Liver (tissue), 9 donors: ENCODE results near the gene IKBIP. TPM values are rescaled to one million over a fixed set of nuclear protein-coding genes. Genes with fewer than 3 reads are reported as not detected.

Experiments
- DNase-seq: peaks from one replicate; pipeline ENCODE4 v3.0.0-alpha.2; 2017; ENCODE audit warnings: low spot score
- H3K27ac ChIP-seq, 2 donors: one replicate each; pipeline ENCODE4 v1.7.0; 2013; ENCODE audit warnings: inconsistent platforms in 2 of 2, low read length in 2 of 2, control low read depth in 1 of 2, low read depth in 1 of 2, mild to moderate bottlenecking in 1 of 2
- H3K27me3 ChIP-seq, 4 donors: one replicate each; pipeline versions ENCODE4 v1.6.1 to v1.7.0; 2013; ENCODE audit warnings: low read length in 3 of 4, inconsistent platforms in 1 of 4, mild to moderate bottlenecking in 1 of 4, moderate library complexity in 1 of 4; ENCODE audit not compliant: control insufficient read depth in 4 of 4, insufficient read depth in 4 of 4
- H3K36me3 ChIP-seq, 4 donors: one replicate each; pipeline versions ENCODE4 v1.6.1 to v1.7.0; 2013; ENCODE audit warnings: low read length in 3 of 4, mild to moderate bottlenecking in 3 of 4, low read depth in 1 of 4, moderate library complexity in 1 of 4; ENCODE audit not compliant: control insufficient read depth in 4 of 4, insufficient read depth in 3 of 4
- H3K4me1 ChIP-seq, 4 donors: one replicate each; pipeline versions ENCODE4 v1.6.1 to v1.7.0; 2013; ENCODE audit warnings: low read length in 3 of 4, mild to moderate bottlenecking in 3 of 4, moderate library complexity in 1 of 4; ENCODE audit not compliant: control insufficient read depth in 4 of 4, insufficient read depth in 4 of 4
- H3K4me3 ChIP-seq, 3 donors: one replicate each; pipeline versions ENCODE4 v1.6.1 to v1.7.0; 2013; ENCODE audit warnings: low read length in 3 of 3, control low read depth in 1 of 3, low read depth in 1 of 3, mild to moderate bottlenecking in 1 of 3
- H3K9ac ChIP-seq, 2 donors: one replicate each; pipeline ENCODE4 v1.7.0; 2013; ENCODE audit warnings: low read length in 2 of 2, mild to moderate bottlenecking in 2 of 2, moderate library complexity in 2 of 2, control low read depth in 1 of 2, low read depth in 1 of 2
- H3K9me3 ChIP-seq, 4 donors: one replicate each; pipeline versions ENCODE4 v1.6.1 to v1.7.0; 2013; ENCODE audit warnings: low read length in 3 of 4; ENCODE audit not compliant: control insufficient read depth in 4 of 4
- EGR1 ChIP-seq, 2 donors: IDR thresholded peaks; 2 replicates each; pipeline ENCODE4 v1.6.1; 2016 to 2018; ENCODE audit warnings: antibody characterized with exemption in 2 of 2, low read depth in 2 of 2
- FOXA1 ChIP-seq: IDR thresholded peaks from 2 replicates; pipeline ENCODE4 v1.6.1; 2016; ENCODE audit warnings: antibody characterized with exemption
- FOXA2 ChIP-seq: IDR thresholded peaks from 2 replicates; pipeline ENCODE4 v1.6.1; 2016; ENCODE audit warnings: antibody characterized with exemption
- GABPA ChIP-seq, 2 donors: IDR thresholded peaks in 1 of 2; conservative IDR thresholded peaks in 1 of 2; 2 replicates each; pipeline ENCODE4 v1.6.1; 2016; ENCODE audit warnings: antibody characterized with exemption in 2 of 2, mild to moderate bottlenecking in 1 of 2, moderate library complexity in 1 of 2
- HNF4A ChIP-seq, 2 donors: conservative IDR thresholded peaks; 2 replicates each; pipeline ENCODE4 v1.6.1; 2016; ENCODE audit warnings: antibody characterized with exemption in 2 of 2, mild to moderate bottlenecking in 2 of 2
- HNF4G ChIP-seq: IDR thresholded peaks from 2 replicates; pipeline ENCODE4 v1.6.1; 2016; ENCODE audit warnings: antibody characterized with exemption
- JUND ChIP-seq, 2 donors: IDR thresholded peaks; 2 replicates each; pipeline ENCODE4 v1.6.1; 2016; ENCODE audit warnings: antibody characterized with exemption in 2 of 2
- NR2F2 ChIP-seq: IDR thresholded peaks from 2 replicates; pipeline ENCODE4 v1.6.1; 2016; ENCODE audit warnings: antibody characterized with exemption
- RAD21 ChIP-seq, 2 donors: IDR thresholded peaks; 2 replicates each; pipeline ENCODE4 v1.6.1; 2016; ENCODE audit warnings: antibody characterized with exemption in 2 of 2, mild to moderate bottlenecking in 2 of 2
- REST ChIP-seq: IDR thresholded peaks from 2 replicates; pipeline ENCODE4 v1.6.1; 2016; ENCODE audit warnings: antibody characterized with exemption, mild to moderate bottlenecking
- RXRA ChIP-seq, 2 donors: IDR thresholded peaks; 2 replicates each; pipeline ENCODE4 v1.6.1; 2017 to 2018; ENCODE audit warnings: antibody characterized with exemption in 2 of 2, mild to moderate bottlenecking in 1 of 2
- SP1 ChIP-seq: IDR thresholded peaks from 2 replicates; pipeline ENCODE4 v1.6.1; 2018; ENCODE audit warnings: antibody characterized with exemption, mild to moderate bottlenecking
- TAF1 ChIP-seq: conservative IDR thresholded peaks from 2 replicates; pipeline ENCODE4 v1.6.1; 2016; ENCODE audit warnings: antibody characterized with exemption, mild to moderate bottlenecking
- YY1 ChIP-seq: IDR thresholded peaks from 2 replicates; pipeline ENCODE4 v1.6.1; 2016; ENCODE audit warnings: antibody characterized with exemption, mild to moderate bottlenecking
- WGBS: extraction: QIAGEN DNeasy Blood & Tissue Kit; methylation state at CpG from one replicate; pipeline ENCODE4 v1.1.7; 2013; 5-methylcytosine and 5-hydroxymethylcytosine counted together
- polyA plus RNA-seq, 2 donors: library from polyadenylated mRNA; stranded (reverse) in 1 of 2; unstranded in 1 of 2; fragments of 200-250 nt in 1 of 2; fragments of >200 nt in 1 of 2; fragmentation: Nextera tagmentation in 1 of 2; extraction: Ambion mirVana in 1 of 2; gene quantifications; one replicate each; pipeline versions ENCODE4 v1.2.1 to v1.2.3, GENCODE V29; 2013 to 2015
- total RNA-seq, 2 donors: library from RNA; depleted of rRNA; stranded (reverse); fragments of >200 nt; gene quantifications; one replicate each; pipeline ENCODE4 v1.2.3, GENCODE V29; 2014
- TF ChIP-seq, protein P1 (sequence below): IDR thresholded peaks from 2 replicates; pipeline ENCODE4 v1.6.1; 2016; ENCODE audit warnings: antibody characterized with exemption
- TF ChIP-seq, protein P2 (sequence below): fragments of 150-350 bp; IDR thresholded peaks from 2 replicates; pipeline ENCODE4 v1.5.1; 2017; ENCODE audit warnings: improper control_type of control experiment, low read depth, low read length; ENCODE audit not compliant: missing input control
- donor health status: healthy.
- donor health status: healthy.
- donor health status: healthy.
- donor health status: healthy.
- donor health status: healthy.

Gene IKBIP
- total and polyA plus RNA-seq, 4 donors = 4.7 to 10.5 (median 6.3) TPM

DNA sequence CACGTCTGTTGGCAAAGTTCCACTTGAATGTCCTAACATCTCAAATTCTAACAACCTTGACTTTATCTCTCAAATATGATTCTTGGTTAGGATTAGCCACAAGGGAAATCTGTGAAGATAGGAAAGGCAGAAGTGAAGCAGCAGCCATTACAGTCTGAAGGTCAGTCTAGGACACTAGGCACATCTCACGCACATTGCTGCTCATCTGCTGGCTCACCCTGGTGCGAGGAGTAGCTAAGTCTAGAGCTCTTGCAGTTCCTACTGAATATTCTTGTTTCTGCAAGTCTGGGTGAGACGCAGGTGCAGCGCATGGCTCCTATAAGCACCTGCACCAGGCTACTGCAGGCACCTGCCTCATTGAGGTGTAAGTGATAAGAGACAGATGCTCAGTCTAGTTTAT, 57.5 kb downstream of the IKBIP start:
- TF ChIP-seq FOXA2 (no peak), REST (no peak), EGR1 (IDR thresholded peaks at IDR 0.05; ENCODE audit: low read depth in 2 of 2) (no peak), FOXA1 (no peak), NR2F2 (no peak), TAF1 (no peak), HNF4A (conservative IDR thresholded peaks at IDR 0.05) (no peak), JUND (IDR thresholded peaks at IDR 0.05) (no peak), SP1 (no peak), RAD21 (IDR thresholded peaks at IDR 0.05) (no peak), YY1 (no peak), GABPA (IDR thresholded peaks at IDR 0.05 in 1 of 2, conservative IDR thresholded peaks at IDR 0.05 in 1 of 2) (no peak), HNF4G (no peak)
- TF ChIP-seq, protein P1, sequence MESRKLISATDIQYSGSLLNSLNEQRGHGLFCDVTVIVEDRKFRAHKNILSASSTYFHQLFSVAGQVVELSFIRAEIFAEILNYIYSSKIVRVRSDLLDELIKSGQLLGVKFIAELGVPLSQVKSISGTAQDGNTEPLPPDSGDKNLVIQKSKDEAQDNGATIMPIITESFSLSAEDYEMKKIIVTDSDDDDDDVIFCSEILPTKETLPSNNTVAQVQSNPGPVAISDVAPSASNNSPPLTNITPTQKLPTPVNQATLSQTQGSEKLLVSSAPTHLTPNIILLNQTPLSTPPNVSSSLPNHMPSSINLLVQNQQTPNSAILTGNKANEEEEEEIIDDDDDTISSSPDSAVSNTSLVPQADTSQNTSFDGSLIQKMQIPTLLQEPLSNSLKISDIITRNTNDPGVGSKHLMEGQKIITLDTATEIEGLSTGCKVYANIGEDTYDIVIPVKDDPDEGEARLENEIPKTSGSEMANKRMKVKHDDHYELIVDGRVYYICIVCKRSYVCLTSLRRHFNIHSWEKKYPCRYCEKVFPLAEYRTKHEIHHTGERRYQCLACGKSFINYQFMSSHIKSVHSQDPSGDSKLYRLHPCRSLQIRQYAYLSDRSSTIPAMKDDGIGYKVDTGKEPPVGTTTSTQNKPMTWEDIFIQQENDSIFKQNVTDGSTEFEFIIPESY = no peak
- TF ChIP-seq, protein P2, sequence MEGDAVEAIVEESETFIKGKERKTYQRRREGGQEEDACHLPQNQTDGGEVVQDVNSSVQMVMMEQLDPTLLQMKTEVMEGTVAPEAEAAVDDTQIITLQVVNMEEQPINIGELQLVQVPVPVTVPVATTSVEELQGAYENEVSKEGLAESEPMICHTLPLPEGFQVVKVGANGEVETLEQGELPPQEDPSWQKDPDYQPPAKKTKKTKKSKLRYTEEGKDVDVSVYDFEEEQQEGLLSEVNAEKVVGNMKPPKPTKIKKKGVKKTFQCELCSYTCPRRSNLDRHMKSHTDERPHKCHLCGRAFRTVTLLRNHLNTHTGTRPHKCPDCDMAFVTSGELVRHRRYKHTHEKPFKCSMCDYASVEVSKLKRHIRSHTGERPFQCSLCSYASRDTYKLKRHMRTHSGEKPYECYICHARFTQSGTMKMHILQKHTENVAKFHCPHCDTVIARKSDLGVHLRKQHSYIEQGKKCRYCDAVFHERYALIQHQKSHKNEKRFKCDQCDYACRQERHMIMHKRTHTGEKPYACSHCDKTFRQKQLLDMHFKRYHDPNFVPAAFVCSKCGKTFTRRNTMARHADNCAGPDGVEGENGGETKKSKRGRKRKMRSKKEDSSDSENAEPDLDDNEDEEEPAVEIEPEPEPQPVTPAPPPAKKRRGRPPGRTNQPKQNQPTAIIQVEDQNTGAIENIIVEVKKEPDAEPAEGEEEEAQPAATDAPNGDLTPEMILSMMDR = no peak
- Histone ChIP-seq H3K27me3 (no peaks in the 10 kb centered on the region), H3K9me3 (no peaks in the 10 kb centered on the region), H3K27ac (no peak overlapping the region), H3K9ac (no peak overlapping the region), H3K36me3 (no peaks in the 10 kb centered on the region), H3K4me3 (no peak overlapping the region), H3K4me1 (no peaks in the 10 kb centered on the region)
- WGBS = 81% methylated on average over 5 of the region's 5 CpGs
- no peak for DNase-seq

DNA sequence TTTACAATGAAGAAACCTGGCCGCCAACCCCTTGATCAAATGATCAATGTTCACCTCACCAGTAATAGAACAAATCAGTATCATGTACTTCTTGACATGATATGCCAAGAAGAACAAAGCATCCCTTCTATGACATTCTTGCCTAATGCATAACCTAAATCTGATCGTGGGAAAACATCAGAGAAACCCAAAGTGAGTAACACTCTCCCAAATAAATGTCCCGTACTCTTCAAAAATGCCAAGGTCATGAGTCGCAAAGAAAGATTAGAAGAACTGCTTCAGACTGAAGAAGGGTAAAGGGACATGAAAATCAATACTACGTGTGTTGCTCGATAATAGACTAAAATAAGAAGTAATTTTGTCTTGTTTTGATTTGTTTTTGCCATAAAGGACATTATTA, 62.5 kb downstream of the IKBIP start:
- 88% methylated on average over 6 of the region's 6 CpGs for WGBS
- Histone ChIP-seq H3K27me3 (no peaks in the 10 kb centered on the region), H3K36me3 (no peaks in the 10 kb centered on the region), H3K27ac (no peak overlapping the region), H3K9ac (no peak overlapping the region), H3K4me1 (no peaks in the 10 kb centered on the region), H3K9me3 (no peaks in the 10 kb centered on the region), H3K4me3 (no peak overlapping the region)
- no peak for DNase-seq
- TF ChIP-seq FOXA1 (no peak), JUND (IDR thresholded peaks at IDR 0.05) (no peak), FOXA2 (no peak), GABPA (IDR thresholded peaks at IDR 0.05 in 1 of 2, conservative IDR thresholded peaks at IDR 0.05 in 1 of 2) (no peak), REST (no peak), YY1 (no peak), RXRA (IDR thresholded peaks at IDR 0.05) (no peak), TAF1 (no peak), RAD21 (IDR thresholded peaks at IDR 0.05) (no peak), SP1 (no peak)
- TF ChIP-seq, protein P2 = no peak
